Neuron (in vitro differentiated cells): ENCODE measurements around the gene FNDC8.
"Not testable (repeated sequence)": the region's sequence is repeated elsewhere in the genome, so short reads cannot be mapped to it uniquely, and the experiment has no call there.

ENCODE experiments used
- H2AFZ ChIP-seq: one replicate; pipeline ENCODE4 v1.6.1; 2013; ENCODE audit warnings: low read depth, mild to moderate bottlenecking, inconsistent platforms, low read length, moderate library complexity
- H3K27me3 ChIP-seq: one replicate; pipeline ENCODE4 v1.6.1; 2013; ENCODE audit warnings: low read length; ENCODE audit not compliant: insufficient read depth
- H3K36me3 ChIP-seq: one replicate; pipeline ENCODE4 v1.6.1; 2013; ENCODE audit warnings: low read length; ENCODE audit not compliant: insufficient read depth
- H3K4me1 ChIP-seq: one replicate; pipeline ENCODE4 v1.6.1; 2013; ENCODE audit warnings: low read length; ENCODE audit not compliant: insufficient read depth
- H3K4me3 ChIP-seq: 2 replicates; pipeline ENCODE4 v1.5.1; 2013; ENCODE audit warnings: mild to moderate bottlenecking, low read length, moderate library complexity
- H3K9me3 ChIP-seq: one replicate; pipeline ENCODE4 v1.6.1; 2013; ENCODE audit warnings: low read length

The FNDC8 gene

GRCh38 chr17:35138218-35138617, 16.8 kb downstream of the FNDC8 start:
- no peak overlapping the region for H3K4me3 ChIP-seq
- H3K4me1 ChIP-seq: peaks cover 4% of the 10 kb centered on the region
- no peaks in the 10 kb centered on the region for H3K27me3 ChIP-seq
- H3K36me3 ChIP-seq: peaks cover 62% of the 10 kb centered on the region
- no peaks in the 10 kb centered on the region for H3K9me3 ChIP-seq
- no peak overlapping the region for H2AFZ ChIP-seq

DNA sequence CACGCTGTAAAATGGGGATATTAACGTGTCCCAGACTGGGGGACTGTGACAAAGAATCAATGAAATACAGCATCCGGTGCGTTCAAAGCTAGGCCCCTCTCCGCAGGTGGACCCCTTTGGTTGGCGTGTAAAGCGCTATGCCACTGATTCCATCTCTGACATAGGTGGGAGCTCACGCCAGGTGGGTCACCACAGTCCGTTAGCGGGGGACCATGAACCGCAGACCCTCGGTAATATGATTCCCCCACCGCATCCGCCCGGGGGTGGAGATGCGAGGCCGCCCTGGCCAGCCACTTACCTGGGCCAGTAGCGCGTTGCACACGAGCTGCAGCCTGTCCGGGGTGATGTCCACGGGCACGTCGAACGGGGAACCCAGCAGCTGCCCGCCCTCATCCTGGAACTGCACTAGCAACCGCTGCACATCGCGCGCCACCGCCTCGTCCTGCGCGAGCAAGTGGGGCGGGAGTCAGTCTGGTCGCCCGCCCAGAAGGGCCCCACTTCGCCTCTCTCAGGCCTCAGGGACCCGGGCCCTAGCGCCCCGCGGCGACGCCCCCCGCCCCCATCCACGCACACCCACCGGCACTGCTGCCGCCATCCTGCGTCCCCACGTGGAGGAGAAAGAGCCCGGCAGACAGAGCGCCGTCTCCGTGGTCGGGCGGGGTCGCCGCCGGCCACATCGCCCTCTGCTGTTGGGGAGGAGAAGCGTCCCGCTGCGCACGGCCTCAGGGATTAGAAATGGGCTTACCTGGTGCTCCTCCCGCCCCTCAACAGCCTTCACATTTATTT, 20.5 kb downstream of the FNDC8 start, which contains the start of gene NLE1:
Gene NLE1, minus strand, starts transcription at position 623 of the 786 bp plus-strand sequence. Its CDS starts 28 bp downstream, at position 595.
- Histone ChIP-seq H3K4me1 (peaks cover 4% of the 10 kb centered on the region), H2AFZ (peak within 1 kb of the TSS; percentile 84), H3K9me3 (no peaks in the 10 kb centered on the region), H3K36me3 (peaks cover 28% of the 10 kb centered on the region), H3K4me3 (peak within 1 kb of the TSS; percentile 86), H3K27me3 (peaks cover 5% of the 10 kb centered on the region)

GRCh38 chr17:35142467-35142796, 21.0 kb downstream of the FNDC8 start:
- H3K36me3 ChIP-seq: peaks cover 22% of the 10 kb centered on the region
- peak overlapping the region; percentile 86 for H3K4me3 ChIP-seq
- H2AFZ ChIP-seq: no peak overlapping the region
- peaks cover 4% of the 10 kb centered on the region for H3K4me1 ChIP-seq
- H3K27me3 ChIP-seq: peaks cover 9% of the 10 kb centered on the region
- H3K9me3 ChIP-seq: no peaks in the 10 kb centered on the region

- Histone ChIP-seq H3K4me1 (peaks cover 4% of the 10 kb centered on the region), H3K36me3 (peaks cover 1% of the 10 kb centered on the region), H2AFZ (no peak overlapping the region), H3K27me3 (peaks cover 18% of the 10 kb centered on the region), H3K9me3 (no peaks in the 10 kb centered on the region), H3K4me3 (no peak overlapping the region)
Observed at GRCh38 chr17:35144840-35145239, 23.4 kb downstream of the FNDC8 start.

DNA sequence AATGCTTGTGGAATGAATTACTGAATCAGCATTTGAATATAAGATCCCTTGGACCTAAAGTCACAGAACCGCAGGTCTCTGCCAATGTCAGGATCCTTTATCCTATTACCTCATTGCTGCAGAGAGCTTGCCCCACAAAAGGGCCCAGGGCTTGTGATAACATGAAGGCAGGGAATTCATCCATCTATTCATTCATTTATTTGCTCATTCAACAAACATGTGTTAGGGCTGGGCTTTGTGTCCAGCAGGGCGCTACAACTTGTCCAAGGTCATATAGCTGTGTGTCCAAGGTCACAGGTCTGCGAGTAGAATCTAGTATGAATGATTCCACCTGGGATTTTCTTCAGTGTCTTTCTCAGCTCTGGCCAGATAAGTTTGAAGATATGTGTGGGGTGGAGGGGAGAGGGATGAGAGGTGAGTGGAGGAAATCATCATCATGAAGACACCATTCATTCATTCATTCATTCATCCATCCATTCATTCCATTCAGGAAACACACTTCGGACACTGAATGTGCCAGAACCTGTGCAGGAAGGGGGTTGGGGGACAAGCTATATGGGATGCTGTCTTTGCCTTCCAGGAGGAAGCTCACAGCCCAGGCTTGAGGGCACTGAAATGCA, 24.9 kb downstream of the FNDC8 start:
- Histone ChIP-seq H3K9me3 (no peaks in the 10 kb centered on the region), H3K36me3 (no peaks in the 10 kb centered on the region), H3K4me1 (no peaks in the 10 kb centered on the region)

DNA sequence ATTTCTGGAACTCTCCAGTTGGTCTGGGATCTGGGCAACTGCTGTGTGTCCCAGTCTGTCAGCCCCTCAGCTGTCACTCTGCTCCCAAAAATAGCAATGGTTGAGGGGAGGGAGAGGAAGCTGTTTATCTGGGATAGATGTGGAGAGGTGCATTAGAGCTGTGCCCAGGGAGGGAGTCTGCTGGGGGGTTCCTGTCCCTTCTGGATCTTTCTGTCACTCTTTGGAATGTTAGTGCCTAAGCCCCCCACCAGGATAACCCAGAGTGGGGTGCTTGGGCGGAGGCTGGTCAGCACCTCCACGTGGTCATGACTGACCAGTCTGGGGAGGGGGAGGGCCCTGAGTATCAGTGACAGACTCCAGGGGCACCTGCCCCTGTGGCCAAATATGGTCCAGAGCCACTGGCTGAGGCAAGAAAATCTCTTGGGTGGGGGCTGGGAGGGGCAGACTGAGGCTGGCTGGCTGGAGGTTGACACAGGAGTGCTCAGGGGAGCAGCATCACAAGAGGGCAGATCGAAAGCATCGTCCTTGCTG, 26.0 kb downstream of the FNDC8 start, which contains the start of gene UNC45B:
Gene UNC45B, plus strand, starts transcription at position 443 of the 531 bp plus-strand sequence. CDS start 447 bp downstream, outside the sequence.
- Histone ChIP-seq H3K27me3 (peaks cover 18% of the 10 kb centered on the region), H2AFZ (no peak within 1 kb of the TSS), H3K36me3 (no peaks in the 10 kb centered on the region), H3K9me3 (no peaks in the 10 kb centered on the region), H3K4me3 (no peak within 1 kb of the TSS), H3K4me1 (no peaks in the 10 kb centered on the region)

More for the DNA sequence above, 24.9 kb downstream of the FNDC8 start:
- Histone ChIP-seq H2AFZ (no peak overlapping the region), H3K27me3 (peaks cover 18% of the 10 kb centered on the region), H3K4me3 (no peak overlapping the region)

DNA sequence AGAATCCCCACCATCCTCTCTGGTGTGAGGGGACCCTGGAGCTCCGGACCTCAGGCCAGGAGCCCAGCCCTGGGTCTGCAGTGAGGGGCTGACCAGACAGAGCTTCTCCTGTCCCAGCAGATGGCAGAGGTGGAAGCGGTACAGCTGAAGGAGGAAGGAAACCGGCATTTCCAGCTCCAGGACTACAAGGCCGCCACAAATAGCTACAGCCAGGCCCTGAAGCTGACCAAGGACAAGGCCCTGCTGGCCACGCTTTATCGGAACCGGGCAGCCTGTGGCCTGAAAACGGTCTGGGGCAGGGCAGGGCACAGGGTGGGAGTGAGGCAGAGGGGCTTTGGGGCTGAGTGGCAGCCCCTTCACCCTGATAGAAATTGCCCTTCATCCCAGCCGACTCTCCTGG, 26.7 kb downstream of the FNDC8 start:
- Histone ChIP-seq H3K36me3 (no peaks in the 10 kb centered on the region), H3K4me3 (no peak overlapping the region), H2AFZ (no peak overlapping the region), H3K27me3 (peaks cover 18% of the 10 kb centered on the region), H3K4me1 (no peaks in the 10 kb centered on the region), H3K9me3 (no peaks in the 10 kb centered on the region)

- Histone ChIP-seq H3K36me3 (no peaks in the 10 kb centered on the region), H3K4me3 (no peak overlapping the region), H3K4me1 (no peaks in the 10 kb centered on the region), H3K9me3 (no peaks in the 10 kb centered on the region), H3K27me3 (peaks cover 19% of the 10 kb centered on the region), H2AFZ (no peak overlapping the region)
Observed at GRCh38 chr17:35149941-35150340, 28.5 kb downstream of the FNDC8 start.

DNA sequence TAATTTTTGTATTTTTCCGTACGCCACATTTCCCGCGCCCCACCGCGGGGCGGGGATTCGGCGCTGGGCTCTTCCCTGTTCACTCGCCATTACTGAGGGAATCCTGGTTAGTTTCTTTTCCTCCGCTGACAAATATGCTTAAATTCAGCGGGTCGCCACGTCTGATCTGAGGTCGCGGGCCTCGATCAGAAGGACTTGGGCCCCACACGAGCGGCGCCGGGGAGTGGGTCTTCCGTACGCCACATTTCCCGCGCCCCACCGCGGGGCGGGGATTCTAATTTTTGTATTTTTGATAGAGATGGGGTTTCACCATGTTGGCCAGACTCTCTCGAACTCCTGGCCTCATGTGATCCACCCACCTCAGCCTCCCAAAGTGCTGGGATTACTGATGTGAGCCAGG, 29.7 kb downstream of the FNDC8 start:
- H3K27me3 ChIP-seq: peaks cover 22% of the 10 kb centered on the region
- not testable (repeated sequence) for H3K4me3 ChIP-seq, H2AFZ ChIP-seq, H3K4me1 ChIP-seq, H3K9me3 ChIP-seq, H3K36me3 ChIP-seq

DNA sequence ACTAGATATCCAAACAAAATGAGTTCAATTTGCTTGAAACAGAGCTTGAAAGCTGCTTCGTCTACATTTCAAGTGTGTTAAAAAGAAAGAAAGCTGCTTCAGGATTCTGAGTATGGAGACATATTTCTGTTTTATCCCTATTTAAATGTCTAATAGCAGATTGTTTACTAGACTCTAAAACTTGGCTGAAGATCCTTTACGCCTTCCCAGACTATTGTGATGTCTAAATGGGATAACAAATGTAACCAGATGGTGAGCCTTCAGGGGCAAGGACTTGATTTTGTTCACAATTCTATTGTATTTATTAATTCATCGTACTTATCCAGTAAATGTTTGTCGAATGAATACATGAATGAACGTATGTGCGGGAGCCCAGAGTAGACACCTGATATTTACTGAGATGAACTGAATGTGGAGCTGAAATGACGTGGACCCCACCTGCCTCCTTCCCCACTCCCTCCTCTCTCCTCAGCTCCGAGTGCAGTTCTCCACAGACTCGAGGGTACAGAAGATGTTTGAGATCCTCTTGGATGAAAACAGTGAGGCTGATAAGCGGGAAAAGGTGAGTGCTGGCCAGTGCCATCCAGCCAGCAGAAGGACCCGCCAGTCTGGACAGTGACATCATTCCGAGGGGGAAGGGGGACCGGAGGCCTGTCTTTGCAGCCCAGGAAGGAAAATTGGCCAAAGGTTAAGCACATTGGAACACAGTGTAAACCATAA, 31.2 kb downstream of the FNDC8 start:
- Histone ChIP-seq H2AFZ (no peak overlapping the region), H3K9me3 (no peaks in the 10 kb centered on the region), H3K36me3 (no peaks in the 10 kb centered on the region), H3K4me3 (no peak overlapping the region), H3K27me3 (peaks cover 13% of the 10 kb centered on the region), H3K4me1 (no peaks in the 10 kb centered on the region)

DNA sequence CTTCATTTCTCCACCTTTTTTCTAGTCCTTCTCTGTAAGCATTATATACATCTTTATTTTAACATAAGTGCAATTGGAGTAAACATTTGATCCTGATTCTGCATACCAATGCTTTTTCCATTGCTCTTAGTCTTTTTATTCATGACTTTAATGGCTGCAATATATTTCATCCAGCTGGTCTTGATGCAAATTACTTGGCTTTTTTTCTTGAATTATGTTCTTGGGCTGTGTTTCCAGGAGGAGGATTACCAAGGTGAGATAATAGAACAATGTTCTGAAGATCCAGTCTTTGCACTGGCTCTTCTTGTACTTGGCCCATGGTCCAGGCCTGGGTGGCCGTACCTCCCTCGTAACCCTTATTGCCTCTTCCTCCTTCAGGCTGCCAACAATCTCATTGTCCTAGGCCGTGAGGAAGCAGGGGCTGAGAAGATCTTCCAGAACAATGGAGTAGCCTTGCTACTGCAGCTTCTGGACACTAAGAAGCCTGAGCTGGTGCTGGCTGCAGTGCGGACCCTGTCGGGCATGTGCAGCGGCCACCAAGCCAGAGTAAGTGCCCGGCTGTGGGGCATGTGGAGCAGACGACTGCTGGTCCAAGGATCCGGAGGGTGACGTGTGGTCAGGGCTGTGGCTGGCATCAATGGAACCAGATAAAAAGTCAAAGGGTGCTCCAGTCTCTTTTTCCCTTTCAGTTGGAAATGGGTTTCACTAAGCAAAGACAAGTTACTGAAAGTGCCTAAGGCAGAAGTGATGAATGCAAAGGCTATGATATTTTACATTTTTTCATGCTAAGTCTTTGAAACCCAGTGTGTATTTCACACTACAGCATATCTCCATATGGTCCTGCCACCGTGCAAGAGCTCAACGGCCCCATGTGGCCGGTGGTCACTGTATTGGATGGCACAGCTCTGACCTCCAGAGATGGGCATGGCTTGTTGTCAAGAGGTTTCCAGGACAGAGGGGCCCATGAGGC, 33.1 kb downstream of the FNDC8 start:
- Histone ChIP-seq H3K36me3 (no peaks in the 10 kb centered on the region), H2AFZ (no peak overlapping the region), H3K4me1 (no peaks in the 10 kb centered on the region), H3K9me3 (no peaks in the 10 kb centered on the region), H3K27me3 (peaks cover 12% of the 10 kb centered on the region), H3K4me3 (no peak overlapping the region)

DNA sequence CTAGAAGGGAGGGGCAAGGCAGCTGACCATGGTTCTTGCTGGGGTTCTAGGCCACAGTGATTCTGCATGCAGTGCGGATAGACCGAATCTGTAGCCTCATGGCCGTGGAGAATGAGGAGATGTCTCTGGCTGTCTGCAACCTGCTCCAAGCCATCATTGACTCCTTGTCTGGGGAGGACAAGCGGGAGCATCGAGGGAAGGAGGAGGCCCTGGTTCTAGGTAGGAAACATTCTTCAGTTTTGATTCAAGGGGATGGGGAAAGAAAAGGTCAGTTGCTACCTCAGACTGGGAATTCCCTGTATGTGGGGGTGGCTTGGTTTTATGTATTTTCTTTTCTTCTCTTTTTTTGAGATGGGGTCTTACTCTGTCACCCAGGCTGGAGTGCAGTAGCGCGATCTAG, 33.8 kb downstream of the FNDC8 start:
- Histone ChIP-seq H2AFZ (no peak overlapping the region), H3K36me3 (no peaks in the 10 kb centered on the region), H3K9me3 (no peaks in the 10 kb centered on the region), H3K4me3 (no peak overlapping the region), H3K4me1 (no peaks in the 10 kb centered on the region), H3K27me3 (peaks cover 16% of the 10 kb centered on the region)
